Astrocyte (in vitro differentiated cells and primary cell): ENCODE data around the gene SLC25A26. TPM values are rescaled to one million over a fixed set of nuclear protein-coding genes. Genes with fewer than 3 reads are reported as not detected.

Experiments
- DNase-seq: peaks from one replicate; pipeline ENCODE4 v3.0.0-alpha.2; 2010; ENCODE audit warnings: low read depth
- FAIRE-seq: peaks from 2 replicates; lab custom pipeline; 2011; peaks lifted over from hg19 to GRCh38; lab: Jason Lieb, UNC
- H2AFZ ChIP-seq: 2 replicates; pipeline ENCODE4 v1.6.0; 2012; ENCODE audit warnings: low read depth, low read length, inconsistent platforms
- H3K27ac ChIP-seq: 2 replicates; pipeline ENCODE4 v1.5.1; 2011; ENCODE audit warnings: low read depth, low read length, inconsistent platforms
- H3K27me3 ChIP-seq: 2 replicates; pipeline ENCODE4 v1.6.0; 2011; ENCODE audit warnings: low read length, inconsistent platforms; ENCODE audit not compliant: insufficient read depth
- H3K36me3 ChIP-seq: 2 replicates; pipeline ENCODE4 v1.5.1; 2011; ENCODE audit warnings: low read length, inconsistent platforms; ENCODE audit not compliant: insufficient read depth
- H3K4me1 ChIP-seq: 2 replicates; pipeline ENCODE4 v1.5.1; 2011; ENCODE audit warnings: low read length, inconsistent platforms; ENCODE audit not compliant: insufficient read depth
- H3K4me2 ChIP-seq: 2 replicates; pipeline ENCODE4 v1.6.0; 2012; ENCODE audit warnings: low read length, inconsistent platforms
- H3K4me3 ChIP-seq: 2 replicates; pipeline ENCODE4 v1.5.1; 2011; ENCODE audit warnings: low read depth, mild to moderate bottlenecking, low read length, inconsistent platforms; ENCODE audit not compliant: insufficient read depth
- H3K79me2 ChIP-seq: 2 replicates; pipeline ENCODE4 v1.6.0; 2012; ENCODE audit warnings: mild to moderate bottlenecking, low read length, inconsistent platforms; ENCODE audit not compliant: insufficient read depth
- H3K9ac ChIP-seq: 2 replicates; pipeline ENCODE4 v1.6.0; 2012; ENCODE audit warnings: mild to moderate bottlenecking, low read length, inconsistent platforms
- H3K9me3 ChIP-seq: 2 replicates; pipeline ENCODE4 v1.5.1; 2012; ENCODE audit warnings: low read depth, mild to moderate bottlenecking, low read length, inconsistent platforms; ENCODE audit not compliant: insufficient read depth
- H4K20me1 ChIP-seq: 2 replicates; pipeline ENCODE4 v1.6.0; 2012; ENCODE audit warnings: low read length, inconsistent platforms; ENCODE audit not compliant: insufficient read depth
- H3K27ac Mint-ChIP-seq: one replicate; pipeline ENCODE4 v1.8.0; 2021; ENCODE audit warnings: mild to moderate bottlenecking, mixed read lengths; ENCODE audit not compliant: unreplicated experiment
- H3K27me3 Mint-ChIP-seq: one replicate; pipeline ENCODE4 v1.8.0; 2021; ENCODE audit warnings: low read depth, mixed read lengths; ENCODE audit not compliant: unreplicated experiment
- H3K36me3 Mint-ChIP-seq: one replicate; pipeline ENCODE4 v1.8.0; 2021; ENCODE audit warnings: low read depth, mixed read lengths; ENCODE audit not compliant: unreplicated experiment
- H3K4me1 Mint-ChIP-seq: one replicate; pipeline ENCODE4 v1.8.0; 2021; ENCODE audit warnings: low read depth, mixed read lengths; ENCODE audit not compliant: unreplicated experiment
- H3K4me3 Mint-ChIP-seq: one replicate; pipeline ENCODE4 v1.8.0; 2021; ENCODE audit warnings: mild to moderate bottlenecking, moderate library complexity, mixed read lengths; ENCODE audit not compliant: unreplicated experiment
- H3K9me3 Mint-ChIP-seq: one replicate; pipeline ENCODE4 v1.8.0; 2021; ENCODE audit warnings: mild to moderate bottlenecking, mixed read lengths; ENCODE audit not compliant: unreplicated experiment
- EZH2 ChIP-seq: IDR thresholded peaks from 2 replicates; pipeline ENCODE4 v1.6.1; 2012; ENCODE audit warnings: mild to moderate bottlenecking, low read length, inconsistent platforms; ENCODE audit not compliant: insufficient read depth
- total RNA-seq: library from RNA; stranded (reverse); gene quantifications from 2 replicates; pipeline ENCODE4 v1.2.1, GENCODE V29; 2021
- TF ChIP-seq, protein P1 (sequence below): IDR thresholded peaks from 2 replicates; pipeline ENCODE4 v1.5.1; 2011; ENCODE audit warnings: low read depth, mild to moderate bottlenecking, inconsistent platforms, low read length, moderate library complexity; ENCODE audit not compliant: insufficient read depth

Gene SLC25A26
- total RNA-seq, 1 donor from 2014 or later: 17.9 TPM

DNA sequence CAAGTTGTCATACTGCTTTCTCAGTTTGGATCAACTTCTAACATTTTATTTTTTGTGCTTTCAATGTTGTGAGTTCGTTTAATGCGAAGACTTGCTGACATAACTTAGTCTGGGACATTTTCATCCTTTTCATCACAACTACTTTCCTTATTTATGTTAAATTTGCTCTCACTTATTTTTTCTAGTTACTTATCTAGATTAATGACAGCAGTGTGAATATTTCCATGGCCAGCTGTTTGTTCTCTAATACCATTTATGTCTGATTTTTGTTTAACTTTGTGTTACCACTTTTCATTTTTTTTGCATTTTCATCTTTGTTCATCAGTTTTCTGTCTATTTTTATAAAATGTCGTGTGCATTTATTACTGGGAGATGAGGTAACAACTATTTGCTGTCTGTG, 6.2 kb downstream of the SLC25A26 start:
- no peaks in the 10 kb centered on the region for H3K9me3 ChIP-seq
- no peak for DNase-seq
- no peaks in the 10 kb centered on the region for H3K27me3 Mint-ChIP-seq
- H3K27ac Mint-ChIP-seq: no peak overlapping the region
- H3K27me3 ChIP-seq: no peaks in the 10 kb centered on the region
- no peak overlapping the region for H3K4me3 Mint-ChIP-seq
- H2AFZ ChIP-seq: no peak overlapping the region
- no peaks in the 10 kb centered on the region for H4K20me1 ChIP-seq
- H3K4me3 ChIP-seq: no peak overlapping the region
- FAIRE-seq: no peak
- no peak overlapping the region for H3K4me2 ChIP-seq
- H3K4me1 Mint-ChIP-seq: peaks cover 1% of the 10 kb centered on the region
- TF ChIP-seq EZH2: no peak
- TF ChIP-seq, protein P1, sequence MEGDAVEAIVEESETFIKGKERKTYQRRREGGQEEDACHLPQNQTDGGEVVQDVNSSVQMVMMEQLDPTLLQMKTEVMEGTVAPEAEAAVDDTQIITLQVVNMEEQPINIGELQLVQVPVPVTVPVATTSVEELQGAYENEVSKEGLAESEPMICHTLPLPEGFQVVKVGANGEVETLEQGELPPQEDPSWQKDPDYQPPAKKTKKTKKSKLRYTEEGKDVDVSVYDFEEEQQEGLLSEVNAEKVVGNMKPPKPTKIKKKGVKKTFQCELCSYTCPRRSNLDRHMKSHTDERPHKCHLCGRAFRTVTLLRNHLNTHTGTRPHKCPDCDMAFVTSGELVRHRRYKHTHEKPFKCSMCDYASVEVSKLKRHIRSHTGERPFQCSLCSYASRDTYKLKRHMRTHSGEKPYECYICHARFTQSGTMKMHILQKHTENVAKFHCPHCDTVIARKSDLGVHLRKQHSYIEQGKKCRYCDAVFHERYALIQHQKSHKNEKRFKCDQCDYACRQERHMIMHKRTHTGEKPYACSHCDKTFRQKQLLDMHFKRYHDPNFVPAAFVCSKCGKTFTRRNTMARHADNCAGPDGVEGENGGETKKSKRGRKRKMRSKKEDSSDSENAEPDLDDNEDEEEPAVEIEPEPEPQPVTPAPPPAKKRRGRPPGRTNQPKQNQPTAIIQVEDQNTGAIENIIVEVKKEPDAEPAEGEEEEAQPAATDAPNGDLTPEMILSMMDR: no peak
- no peaks in the 10 kb centered on the region for H3K4me1 ChIP-seq
- no peaks in the 10 kb centered on the region for H3K9me3 Mint-ChIP-seq
- peaks cover 10% of the 10 kb centered on the region for H3K36me3 Mint-ChIP-seq
- H3K79me2 ChIP-seq: peaks cover 7% of the 10 kb centered on the region
- no peak overlapping the region for H3K27ac ChIP-seq
- H3K9ac ChIP-seq: no peak overlapping the region
- no peaks in the 10 kb centered on the region for H3K36me3 ChIP-seq

DNA sequence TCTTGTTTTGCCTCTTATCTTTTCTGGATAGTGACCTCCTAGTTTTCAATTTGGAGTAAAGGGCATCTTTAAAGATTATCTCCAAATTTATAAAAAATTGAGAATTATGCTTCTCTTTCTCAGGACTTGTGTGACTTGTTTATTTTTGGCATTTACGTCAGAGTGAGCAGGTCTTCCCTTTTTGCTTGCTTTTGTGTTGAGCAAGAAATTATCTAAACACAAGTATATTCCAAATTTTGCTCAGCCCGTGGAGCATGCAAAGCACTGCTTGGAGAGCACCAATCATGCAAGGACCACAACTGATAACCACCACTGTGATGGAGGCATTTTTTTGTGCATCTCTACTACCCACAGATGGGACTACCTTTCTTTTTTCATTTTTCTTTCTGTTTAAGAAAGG, 7.1 kb downstream of the SLC25A26 start:
- no peaks in the 10 kb centered on the region for H4K20me1 ChIP-seq
- DNase-seq (no peak), FAIRE-seq (no peak)
- Mint-ChIP-seq H3K4me3 (no peak overlapping the region), H3K36me3 (peaks cover 10% of the 10 kb centered on the region), H3K27me3 (no peaks in the 10 kb centered on the region), H3K27ac (no peak overlapping the region), H3K4me1 (peaks cover 1% of the 10 kb centered on the region), H3K9me3 (peaks cover 4% of the 10 kb centered on the region)
- no peak overlapping the region for H3K27ac ChIP-seq
- no peaks in the 10 kb centered on the region for H3K4me1 ChIP-seq
- no peak overlapping the region for H3K9ac ChIP-seq
- H3K4me2 ChIP-seq: no peak overlapping the region
- no peaks in the 10 kb centered on the region for H3K9me3 ChIP-seq
- no peak overlapping the region for H3K4me3 ChIP-seq
- no peaks in the 10 kb centered on the region for H3K36me3 ChIP-seq
- TF ChIP-seq, protein P1: no peak
- no peaks in the 10 kb centered on the region for H3K27me3 ChIP-seq
- H2AFZ ChIP-seq: no peak overlapping the region
- peaks cover 10% of the 10 kb centered on the region for H3K79me2 ChIP-seq

DNA sequence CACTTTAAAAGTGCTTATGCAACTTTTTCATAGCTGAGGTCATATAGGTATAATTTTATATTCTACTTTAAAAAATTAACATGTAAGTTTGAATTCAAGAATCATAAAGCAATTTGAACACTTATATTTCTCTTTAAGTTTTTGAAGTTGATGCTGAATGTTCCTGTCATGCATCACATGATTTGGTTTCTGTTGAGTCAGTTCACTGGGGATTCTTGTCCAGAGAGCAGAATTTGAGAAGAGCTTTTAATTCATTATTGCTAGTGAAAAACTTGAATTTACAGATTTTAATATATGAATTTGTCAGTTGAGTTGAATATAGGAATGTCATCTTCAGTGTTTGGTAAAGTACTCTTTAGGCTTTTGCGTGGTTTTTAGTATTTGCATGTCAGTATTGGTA, 7.9 kb downstream of the SLC25A26 start:
- TF ChIP-seq, protein P1: no peak
- no peak for TF ChIP-seq EZH2
- peaks cover 4% of the 10 kb centered on the region for H3K9me3 Mint-ChIP-seq
- no peak overlapping the region for H3K4me3 Mint-ChIP-seq
- no peaks in the 10 kb centered on the region for H3K27me3 Mint-ChIP-seq
- DNase-seq (no peak), FAIRE-seq (peak; percentile 45)
- H3K36me3 Mint-ChIP-seq: peaks cover 10% of the 10 kb centered on the region
- H3K4me1 Mint-ChIP-seq: peaks cover 1% of the 10 kb centered on the region
- no peaks in the 10 kb centered on the region for H3K9me3 ChIP-seq
- no peak overlapping the region for H3K9ac ChIP-seq
- H3K4me3 ChIP-seq: no peak overlapping the region
- no peaks in the 10 kb centered on the region for H3K27me3 ChIP-seq
- no peak overlapping the region for H3K27ac ChIP-seq
- H3K27ac Mint-ChIP-seq: no peak overlapping the region
- peaks cover 12% of the 10 kb centered on the region for H3K79me2 ChIP-seq
- no peaks in the 10 kb centered on the region for H3K36me3 ChIP-seq
- no peaks in the 10 kb centered on the region for H4K20me1 ChIP-seq
- H3K4me2 ChIP-seq: no peak overlapping the region
- no peak overlapping the region for H2AFZ ChIP-seq
- H3K4me1 ChIP-seq: no peaks in the 10 kb centered on the region
